Fibroblast of skin of scalp (primary cell): ENCODE measurements around the gene OAF.

ENCODE experiments used
- DNase-seq: peaks from one replicate; pipeline ENCODE4 v3.0.0-alpha.2; 2013

The OAF gene

GRCh38 chr11:120223793-120224192 is 13.0 kb downstream of the OAF start:
- DNase-seq = no peak

GRCh38 chr11:120224361-120224760 is 13.5 kb downstream of the OAF start:
- DNase-seq = no peak

- no peak for DNase-seq
Observed at GRCh38 chr11:120224972-120225909, 14.4 kb downstream of the OAF start.

- DNase-seq = no peak
Observed at GRCh38 chr11:120226242-120226641, 15.4 kb downstream of the OAF start.

GRCh38 chr11:120226714-120227113 is 15.9 kb downstream of the OAF start:
- no peak for DNase-seq

GRCh38 chr11:120227228-120227852 is 16.5 kb downstream of the OAF start:
- no peak for DNase-seq

DNA sequence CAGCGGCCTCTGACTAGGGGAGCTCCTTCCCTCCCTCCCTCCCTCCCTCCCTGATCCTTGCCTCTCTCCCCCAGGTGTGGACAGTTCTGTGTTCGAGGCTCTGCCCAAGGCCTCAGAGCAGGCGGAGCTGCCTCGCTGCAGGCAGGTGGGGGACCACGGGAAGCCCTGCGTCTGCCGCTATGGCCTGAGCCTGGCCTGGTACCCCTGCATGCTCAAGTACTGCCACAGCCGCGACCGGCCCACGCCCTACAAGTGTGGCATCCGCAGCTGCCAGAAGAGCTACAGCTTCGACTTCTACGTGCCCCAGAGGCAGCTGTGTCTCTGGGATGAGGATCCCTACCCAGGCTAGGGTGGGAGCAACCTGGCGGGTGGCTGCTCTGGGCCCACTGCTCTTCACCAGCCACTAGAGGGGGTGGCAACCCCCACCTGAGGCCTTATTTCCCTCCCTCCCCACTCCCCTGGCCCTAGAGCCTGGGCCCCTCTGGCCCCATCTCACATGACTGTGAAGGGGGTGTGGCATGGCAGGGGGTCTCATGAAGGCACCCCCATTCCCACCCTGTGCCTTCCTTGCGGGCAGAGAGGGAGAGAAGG is 18.1 kb downstream of the OAF start:
- no peak for DNase-seq

- peak; percentile 44 for DNase-seq
Observed at GRCh38 chr11:120229451-120230424, 18.9 kb downstream of the OAF start.

DNA sequence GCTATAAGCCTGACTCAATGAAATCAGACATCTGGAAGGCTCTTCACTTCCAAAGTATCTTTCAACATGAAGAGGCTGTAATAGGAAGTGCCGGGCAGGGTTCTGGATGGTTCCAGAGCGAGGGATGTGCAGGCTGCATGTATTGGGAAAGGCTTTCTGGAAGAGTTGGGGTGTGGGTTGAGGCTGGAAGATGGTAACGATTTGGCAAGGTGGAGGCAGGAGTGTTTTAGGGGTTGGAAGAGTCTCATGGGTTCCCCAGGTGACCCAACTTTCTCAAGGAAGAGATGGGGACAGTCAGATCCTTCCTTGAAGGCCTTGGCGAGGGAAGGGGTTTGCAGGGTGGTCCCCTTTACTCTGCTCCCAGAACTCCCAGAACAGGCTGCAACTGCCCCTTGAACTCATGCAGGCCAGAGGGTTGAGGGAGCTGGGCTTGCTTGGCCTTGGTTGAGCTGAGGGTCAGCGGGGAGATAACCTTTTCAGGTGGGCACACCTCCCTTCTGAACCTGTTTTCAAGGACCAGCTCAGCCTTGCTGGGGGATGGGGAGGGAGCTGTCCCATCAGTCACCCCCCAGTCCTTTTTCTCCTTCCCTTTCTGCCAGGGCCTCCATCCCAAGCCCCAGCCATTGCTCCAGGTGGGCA is 19.7 kb downstream of the OAF start:
- DNase-seq = no peak

DNA sequence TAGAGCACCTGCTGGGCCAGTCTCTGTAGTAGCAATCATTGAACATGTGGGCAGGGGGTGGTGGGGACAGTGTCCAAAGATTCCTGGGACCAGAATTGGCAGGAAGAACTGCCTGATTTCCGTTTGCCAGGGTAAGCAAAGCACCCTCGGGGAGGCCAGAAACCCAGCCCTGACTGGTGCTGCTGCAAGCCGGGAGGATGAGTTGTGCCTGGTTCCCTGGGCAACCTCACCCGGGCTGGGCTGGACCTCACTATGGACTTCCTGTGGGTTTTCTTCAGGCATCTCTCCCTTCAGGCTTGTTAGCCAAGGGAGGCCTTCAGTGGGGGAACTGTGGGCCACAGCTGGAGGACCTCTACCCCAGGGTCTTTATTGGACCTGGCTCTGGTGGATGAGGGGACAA is 21.1 kb downstream of the OAF start:
- no peak for DNase-seq

GRCh38 chr11:120233207-120233803 is 22.5 kb downstream of the OAF start:
- DNase-seq = no peak

- peak; percentile 45 for DNase-seq
Observed at GRCh38 chr11:120235024-120235628, 24.3 kb downstream of the OAF start.

GRCh38 chr11:120236169-120237107 is 25.6 kb downstream of the OAF start:
- peak; percentile 58 for DNase-seq

GRCh38 chr11:120238968-120239620 is 28.3 kb downstream of the OAF start:
- no peak for DNase-seq

DNA sequence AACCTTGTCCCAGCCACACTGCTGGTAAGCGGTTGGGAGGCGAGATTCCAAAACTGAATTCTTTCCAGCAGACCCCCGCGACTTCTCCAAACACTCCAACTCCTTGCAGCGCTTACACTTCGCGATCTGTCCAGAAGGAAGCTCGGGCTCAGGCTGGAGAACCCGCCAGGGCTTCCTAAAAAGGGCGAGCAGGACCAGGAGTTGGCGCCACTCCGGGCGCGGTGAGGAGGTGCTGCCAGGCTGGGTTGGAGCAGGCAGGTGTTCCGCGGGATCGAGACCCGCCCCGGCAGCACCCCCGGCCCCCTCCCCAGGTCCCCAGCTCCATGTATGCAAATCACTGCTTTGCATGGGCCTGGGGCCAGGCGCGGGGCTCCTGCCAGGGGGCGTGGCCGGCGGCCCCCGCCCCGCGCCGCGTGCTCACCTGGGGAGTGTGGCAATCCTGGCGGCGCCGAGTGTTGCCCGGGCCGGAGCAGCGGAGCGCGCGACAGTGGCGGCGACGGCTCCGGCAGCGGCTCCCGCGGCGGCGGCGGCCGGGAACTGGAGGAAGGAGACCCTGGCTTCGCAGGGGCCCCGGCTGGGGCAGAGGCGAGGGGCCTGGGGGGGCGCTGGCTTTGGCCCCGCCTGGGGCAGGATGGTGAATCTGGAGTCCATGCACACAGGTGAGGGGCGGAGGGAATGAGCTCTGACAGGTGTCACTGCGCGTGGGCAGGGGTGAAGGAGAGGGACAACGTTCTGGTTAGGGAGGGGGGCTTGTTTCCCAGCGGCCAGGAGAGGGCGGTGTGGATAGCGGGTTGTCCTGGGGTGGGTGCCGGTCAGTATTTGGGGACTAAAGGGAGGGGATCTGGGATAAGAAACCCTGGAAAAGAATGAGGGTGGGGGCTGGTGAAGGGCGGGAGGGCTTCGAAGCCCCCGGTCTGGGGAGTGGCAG is 29.1 kb downstream of the OAF start, which contains the start of gene POU2F3:
Gene POU2F3, plus strand, starts transcription at position 428 of the 928 bp plus-strand sequence. Its CDS starts 204 bp downstream, at position 632.
- DNase-seq = no peak

DNA sequence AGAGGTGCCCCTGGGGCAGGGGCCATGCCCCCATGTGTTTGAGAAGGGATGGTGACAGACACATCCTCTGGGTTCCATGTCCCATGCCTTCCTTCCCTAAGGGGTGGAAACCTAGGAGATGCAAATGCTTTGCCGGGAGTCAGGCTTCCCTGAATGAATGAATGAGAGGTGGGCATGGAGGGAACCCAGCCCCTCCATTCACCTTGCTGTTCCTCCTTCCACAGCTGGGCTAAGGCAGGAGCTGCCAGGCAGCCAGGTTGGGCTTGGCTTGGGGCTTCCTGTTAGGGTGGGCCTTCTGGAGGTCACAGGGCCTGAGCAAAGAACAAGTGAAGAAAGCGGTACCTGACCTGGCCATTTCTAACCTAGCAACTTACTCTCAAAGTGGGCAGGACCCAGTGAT is 30.0 kb downstream of the OAF start:
- no peak for DNase-seq

DNA sequence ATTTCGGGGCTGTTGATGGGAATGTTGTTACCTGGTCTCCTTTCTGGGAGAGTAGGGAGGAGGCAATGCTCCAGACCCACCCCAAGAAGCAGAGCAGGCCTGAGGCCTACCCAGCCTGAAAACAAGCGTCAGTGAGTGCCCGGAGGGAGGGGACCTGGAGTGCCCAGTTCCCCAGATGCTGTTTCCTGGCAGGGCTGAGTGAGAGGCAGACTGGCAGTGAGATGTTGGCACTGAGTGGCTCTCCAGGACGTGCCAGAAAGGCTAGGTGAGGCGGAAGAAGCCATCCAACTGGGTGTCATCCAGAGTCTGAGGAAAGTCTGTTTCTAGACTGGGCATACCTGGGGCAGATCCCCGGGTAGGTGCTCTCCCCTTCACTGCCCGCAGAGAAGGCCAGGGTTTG is 30.4 kb downstream of the OAF start:
- no peak for DNase-seq

DNA sequence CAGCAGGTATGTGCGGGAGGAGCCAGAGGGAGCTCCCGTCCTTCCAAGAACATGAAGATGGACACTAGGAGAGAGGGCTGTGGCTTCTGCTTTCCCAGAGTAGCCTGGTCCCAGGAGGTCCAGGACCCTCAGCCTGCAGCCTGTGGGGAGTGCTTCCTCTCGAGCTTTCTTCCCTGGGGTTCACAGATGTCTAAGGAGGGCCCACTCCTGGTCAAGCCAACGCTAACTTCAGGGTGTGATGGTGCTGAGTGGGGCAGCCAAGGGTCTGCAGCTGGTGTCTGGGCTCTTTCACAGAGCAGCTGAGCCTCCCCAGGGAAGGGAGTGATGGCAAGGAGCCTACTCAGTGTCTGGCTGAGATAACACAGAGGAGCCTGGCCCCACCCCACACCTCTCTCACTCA is 32.4 kb downstream of the OAF start:
- no peak for DNase-seq
